COLO829 (cell line): ENCODE results near the gene ACTRT3.
"Not testable (repeated sequence)": the region's sequence is repeated elsewhere in the genome, so short reads cannot be mapped to it uniquely, and the experiment has no call there.

Experiments used
- DNase-seq: peaks from one replicate; pipeline ENCODE4 v3.0.0; 2012; ENCODE audit warnings: low spot score

Gene ACTRT3

DNA sequence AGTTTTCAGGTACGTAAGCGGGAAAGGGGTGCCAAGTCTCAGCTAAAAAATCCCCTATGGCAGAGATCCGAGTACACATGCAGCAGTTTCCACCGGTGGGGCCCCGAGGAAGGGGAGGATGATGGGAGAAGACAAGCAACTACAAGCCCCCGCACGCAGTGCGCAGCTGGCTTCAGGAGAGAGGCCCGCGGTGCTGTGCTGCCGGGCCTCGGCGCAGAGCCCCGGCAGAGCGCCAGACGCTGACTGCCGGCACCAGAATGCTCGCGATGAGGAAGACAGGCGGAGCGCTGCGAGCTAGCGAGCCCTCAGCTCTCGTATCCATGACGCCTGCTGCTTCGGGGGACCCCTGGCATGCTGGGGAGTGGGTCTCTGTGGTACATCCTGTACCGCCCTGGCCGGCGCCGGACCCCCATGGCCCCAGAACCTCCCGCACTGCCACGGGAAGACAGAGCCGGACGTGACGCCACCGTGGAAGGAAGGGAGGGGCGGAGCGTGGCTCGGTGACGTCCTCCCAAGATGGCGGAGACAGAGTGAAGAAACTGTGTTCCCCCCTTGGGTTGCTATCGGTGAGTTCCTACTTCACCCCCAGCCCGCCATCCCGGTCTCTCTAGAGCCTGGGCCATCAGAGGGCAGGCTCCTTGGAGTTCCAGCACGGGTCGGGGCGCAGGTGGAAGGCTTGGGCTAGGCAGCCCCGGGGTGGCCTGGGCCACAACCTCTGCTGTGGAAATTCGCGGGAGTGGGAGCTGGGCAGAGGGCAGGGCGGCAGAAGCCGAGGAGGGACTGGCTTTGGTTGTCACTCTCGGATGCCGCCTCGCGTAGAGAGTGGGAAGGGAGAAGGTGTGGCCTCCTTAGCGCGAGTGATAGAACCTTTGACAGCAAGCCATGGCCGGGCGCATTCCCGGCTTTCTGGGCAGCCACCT, 3.8 kb upstream of the ACTRT3 start, which contains the start of gene MYNN:
Gene MYNN (plus strand): TSS at position 500 of the 920 bp plus-strand sequence. CDS start 900 bp downstream, outside the sequence.
- peak; percentile 63 for DNase-seq

DNA sequence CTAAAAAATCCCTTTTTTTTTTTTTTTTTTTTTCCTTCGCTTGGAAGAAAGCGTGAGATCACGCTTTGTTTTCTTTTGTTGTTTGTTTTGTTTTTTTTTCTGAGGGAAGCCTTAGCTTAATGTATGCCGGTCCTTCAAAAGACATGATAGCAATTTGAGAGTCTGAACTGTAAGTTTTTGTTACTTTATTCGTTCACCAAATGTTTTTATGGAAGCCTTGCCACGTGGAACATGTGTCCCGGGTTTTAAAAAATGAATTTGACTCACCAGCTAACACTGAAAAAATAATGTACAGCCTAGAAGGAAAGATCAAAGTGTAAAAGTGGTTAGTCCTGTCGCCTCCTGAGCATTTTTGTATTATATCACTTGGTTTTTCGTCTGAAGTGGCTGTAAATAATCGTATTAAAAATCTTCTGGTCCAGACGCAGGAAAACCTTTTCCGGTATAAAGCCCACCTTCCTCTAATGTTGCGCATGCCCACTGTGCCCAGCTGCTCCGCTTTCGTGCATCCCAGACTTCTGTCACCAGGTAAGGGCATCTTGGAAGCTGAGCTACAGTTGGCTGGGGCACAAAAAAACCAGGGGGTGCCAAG, 3.0 kb upstream of the ACTRT3 start:
- DNase-seq: peak; percentile 70

DNA sequence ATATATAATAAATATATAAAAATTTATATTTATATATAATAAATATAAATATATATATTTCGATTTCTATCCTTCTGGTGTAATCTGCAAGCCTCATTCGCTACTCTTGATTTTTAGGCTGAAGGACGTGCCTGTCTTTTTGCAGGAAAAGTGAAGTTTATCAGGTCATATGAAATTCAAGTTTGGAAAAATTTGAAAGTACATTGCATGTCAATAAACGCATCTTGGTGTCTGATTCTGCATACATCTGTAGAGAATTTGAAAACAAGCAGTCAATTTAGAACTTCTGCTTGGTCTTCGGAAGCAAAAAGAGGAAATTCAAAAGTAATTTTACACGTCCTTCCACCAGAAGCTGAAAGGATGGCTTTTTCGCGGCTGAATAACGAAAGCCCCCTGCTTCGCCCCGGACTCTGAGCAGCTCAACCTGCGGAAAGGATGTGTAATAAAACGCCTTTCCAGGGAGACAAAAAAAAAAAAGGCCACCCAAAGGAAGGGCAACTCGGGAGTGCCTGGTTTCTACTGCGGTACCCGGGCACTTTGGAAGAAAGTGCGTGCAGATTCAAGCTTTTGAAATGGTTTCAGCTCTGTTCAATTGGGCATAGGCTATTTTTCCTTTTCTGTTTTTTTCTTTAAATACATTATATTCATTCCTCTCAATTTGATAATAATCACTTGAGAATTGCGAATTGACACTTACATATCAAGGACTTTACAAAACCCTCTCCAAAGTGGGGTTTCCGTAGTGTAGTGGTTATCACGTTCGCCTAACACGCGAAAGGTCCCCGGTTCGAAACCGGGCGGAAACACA, 2.3 kb upstream of the ACTRT3 start:
- DNase-seq: peak; percentile 27

DNA sequence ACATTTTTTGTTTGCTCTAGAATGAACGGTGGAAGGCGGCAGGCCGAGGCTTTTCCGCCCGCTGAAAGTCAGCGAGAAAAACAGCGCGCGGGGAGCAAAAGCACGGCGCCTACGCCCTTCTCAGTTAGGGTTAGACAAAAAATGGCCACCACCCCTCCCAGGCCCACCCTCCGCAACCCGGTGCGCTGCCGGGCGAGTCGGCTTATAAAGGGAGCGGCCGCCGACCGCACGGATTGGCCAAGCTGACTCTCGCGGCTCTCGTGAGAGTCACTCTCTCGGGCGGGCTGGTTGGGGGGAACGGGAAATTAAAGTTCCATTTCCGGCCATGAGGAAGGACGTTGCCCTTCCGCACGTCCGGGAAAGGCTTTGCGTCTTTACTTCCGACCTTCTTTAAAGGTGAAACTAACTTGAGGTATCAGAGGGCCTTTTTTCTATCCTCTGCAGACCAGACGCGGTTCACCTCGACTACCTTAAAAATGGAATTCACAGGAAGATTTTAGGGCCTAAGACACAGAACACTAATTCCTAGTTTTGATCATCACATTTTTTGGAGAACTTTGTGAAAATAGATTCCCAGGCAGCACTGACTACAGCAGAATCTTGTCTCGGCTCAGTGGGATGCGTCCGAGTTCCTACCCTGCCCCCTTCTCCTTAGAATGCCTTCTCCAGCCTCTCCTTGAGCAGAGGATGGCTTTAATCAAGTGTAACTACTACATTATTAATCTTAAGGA, 4.3 kb downstream of the ACTRT3 start, which contains the start of gene TERC:
Gene TERC (minus strand): TSS at position 179 of the 731 bp plus-strand sequence.
- peak; percentile 60 for DNase-seq

DNA sequence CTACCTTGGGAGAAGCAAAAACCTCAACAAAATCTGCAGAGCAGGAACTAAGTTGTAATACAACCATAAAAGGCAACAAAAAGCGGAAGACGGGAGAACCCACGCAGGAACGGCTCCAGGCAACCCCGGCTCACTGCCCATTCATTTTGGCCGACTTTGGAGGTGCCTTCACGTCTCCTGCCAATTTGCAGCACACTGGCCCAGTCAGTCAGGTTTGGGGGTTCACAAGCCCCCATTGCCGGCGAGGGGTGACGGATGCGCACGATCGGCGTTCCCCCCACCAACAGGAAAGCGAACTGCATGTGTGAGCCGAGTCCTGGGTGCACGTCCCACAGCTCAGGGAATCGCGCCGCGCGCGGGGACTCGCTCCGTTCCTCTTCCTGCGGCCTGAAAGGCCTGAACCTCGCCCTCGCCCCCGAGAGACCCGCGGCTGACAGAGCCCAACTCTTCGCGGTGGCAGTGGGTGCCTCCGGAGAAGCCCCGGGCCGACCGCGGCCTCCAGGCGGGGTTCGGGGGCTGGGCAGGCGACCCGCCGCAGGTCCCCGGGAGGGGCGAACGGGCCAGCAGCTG, 5.0 kb downstream of the ACTRT3 start:
- no peak for DNase-seq

GRCh38 chr3:169760479-169760878, 8.9 kb downstream of the ACTRT3 start:
- DNase-seq: peak; percentile 43

DNA sequence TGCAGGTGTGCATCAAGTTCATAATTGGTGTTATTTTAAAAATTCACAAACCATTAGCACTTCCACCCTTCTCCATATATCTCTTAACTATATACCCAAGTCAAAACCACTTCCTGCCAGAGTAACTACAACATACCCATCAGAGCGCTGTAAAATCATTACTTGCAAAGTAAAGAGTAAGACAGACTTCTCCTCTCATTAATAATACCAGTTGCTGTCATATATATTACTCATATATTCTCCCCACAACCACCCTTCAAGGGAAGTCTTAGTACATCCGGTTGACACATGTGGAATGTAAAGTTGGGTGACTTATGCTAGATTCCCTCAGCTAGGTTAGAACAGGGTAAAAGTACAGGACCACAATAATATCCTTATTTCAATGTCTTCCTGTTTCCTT, 10.1 kb downstream of the ACTRT3 start:
- no peak for DNase-seq

DNA sequence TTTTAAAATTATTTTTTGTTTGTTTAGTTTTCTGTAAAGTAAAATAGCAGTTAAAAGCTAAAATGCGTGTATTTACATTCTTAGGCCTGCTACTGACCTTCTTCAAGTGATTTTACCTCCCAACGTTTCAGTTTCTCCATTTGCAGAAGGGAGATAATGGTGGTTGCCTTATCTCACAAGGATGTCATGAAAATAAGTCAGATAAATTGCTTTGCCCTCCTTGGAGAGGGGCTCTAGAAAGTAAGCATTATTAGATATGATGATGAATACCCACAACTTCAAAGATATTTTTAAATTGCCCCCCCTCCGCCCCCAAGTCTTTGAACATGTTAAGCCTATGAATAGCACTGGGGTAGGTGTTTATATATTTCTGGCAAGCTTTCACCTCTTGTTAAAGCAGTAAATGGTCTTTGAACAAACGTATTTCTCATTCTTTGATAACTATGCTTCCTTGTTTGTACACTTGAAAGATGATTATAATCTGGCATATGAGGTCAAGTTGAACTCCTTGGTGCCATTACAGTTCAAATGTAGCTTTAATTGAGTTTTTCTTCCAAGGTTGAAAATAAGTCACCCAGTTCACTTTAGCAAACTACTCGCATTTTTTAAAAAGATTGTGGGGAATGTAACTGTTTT, 10.9 kb downstream of the ACTRT3 start:
- DNase-seq: no peak

DNA sequence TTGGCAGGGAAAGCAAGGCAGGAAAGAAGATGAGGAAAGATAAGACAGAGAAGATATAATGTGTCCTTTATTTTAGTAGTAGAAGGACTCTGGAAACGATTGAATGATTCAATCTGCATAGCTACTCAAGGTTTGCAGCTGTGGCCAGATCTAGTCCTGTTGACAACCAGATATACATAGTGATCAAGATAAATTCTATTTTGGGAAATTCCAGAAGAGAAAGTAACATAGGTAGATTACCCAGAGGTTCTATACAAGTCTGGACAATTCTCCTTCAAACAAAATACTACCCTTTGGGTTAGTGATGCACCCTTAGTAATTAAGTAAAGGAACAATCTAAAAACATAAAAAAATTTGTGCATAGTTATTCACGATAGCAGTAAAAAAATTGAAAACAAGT, 13.9 kb downstream of the ACTRT3 start:
- no peak for DNase-seq

DNA sequence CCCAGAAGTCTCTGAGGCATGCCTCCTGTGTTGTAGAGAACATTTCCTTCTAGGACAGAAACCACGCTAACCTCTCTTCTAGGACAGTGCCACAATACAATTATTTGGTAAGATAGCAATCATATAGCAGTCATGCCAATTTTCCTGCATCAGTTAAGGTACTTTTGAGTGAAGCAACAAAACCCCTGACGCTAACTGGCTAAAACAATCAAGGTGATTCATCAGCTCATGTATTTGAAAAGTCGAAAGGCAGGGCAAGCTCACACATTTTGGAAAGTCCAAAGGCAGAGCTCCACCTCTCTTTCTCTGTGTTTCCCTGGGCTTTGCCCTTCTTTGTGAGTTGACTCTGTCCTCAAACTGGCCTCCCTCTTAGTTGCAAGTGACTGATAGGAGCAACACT, 14.7 kb downstream of the ACTRT3 start:
- no peak for DNase-seq

GRCh38 chr3:169751875-169752274, 17.5 kb downstream of the ACTRT3 start:
- no peak for DNase-seq

DNA sequence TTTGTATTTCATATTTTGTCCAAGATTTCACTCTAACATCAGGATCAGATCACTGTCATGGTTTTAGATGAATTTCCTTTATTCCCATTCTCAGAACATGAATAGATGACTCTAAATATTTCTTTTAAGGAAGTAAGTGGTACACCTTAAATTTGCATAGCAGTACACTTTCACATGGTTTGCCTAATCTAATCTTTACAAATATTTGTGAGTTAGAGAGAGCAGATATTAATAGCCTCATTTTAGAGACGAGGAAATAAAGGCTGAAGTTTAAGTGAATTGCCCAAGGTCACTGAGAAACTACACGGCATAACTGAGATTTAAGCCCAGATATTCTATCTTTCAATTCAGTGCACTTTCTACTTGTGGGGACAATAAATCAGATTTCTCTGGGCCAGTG, 18.7 kb downstream of the ACTRT3 start:
- DNase-seq: no peak

DNA sequence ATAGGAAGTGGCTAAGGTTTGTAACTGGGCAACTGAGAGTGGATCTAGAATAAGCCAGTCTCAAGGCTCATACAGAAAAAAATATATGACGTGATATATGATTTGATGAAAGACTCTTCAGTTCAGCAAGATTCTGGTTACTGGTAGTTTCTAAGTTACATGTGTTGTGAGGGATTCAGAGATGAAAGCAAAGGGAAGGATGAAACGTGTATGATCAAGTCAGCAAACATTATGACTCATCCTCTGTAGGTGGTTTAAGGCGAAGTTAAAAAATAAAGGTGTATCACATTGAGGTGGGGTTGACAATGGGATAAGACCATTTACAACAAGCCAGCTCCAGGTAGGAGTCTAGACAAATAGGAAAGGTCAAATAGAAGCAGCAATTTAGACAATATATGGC, 20.7 kb downstream of the ACTRT3 start:
- DNase-seq: no peak

GRCh38 chr3:169746924-169747323, 22.4 kb downstream of the ACTRT3 start:
- no peak for DNase-seq

- no peak for DNase-seq
Observed at GRCh38 chr3:169744366-169745054, 24.9 kb downstream of the ACTRT3 start.

- DNase-seq: no peak
Observed at GRCh38 chr3:169739067-169739466, 30.3 kb downstream of the ACTRT3 start.

- DNase-seq: not testable (repeated sequence)
Observed at GRCh38 chr3:169731857-169732256, 37.5 kb downstream of the ACTRT3 start.

- no peak for DNase-seq
Observed at GRCh38 chr3:169722724-169723123, 46.6 kb downstream of the ACTRT3 start.

- DNase-seq: not testable (repeated sequence)
Observed at GRCh38 chr3:169718415-169718814, 50.9 kb downstream of the ACTRT3 start.
